Endothelial cell of umbilical vein (primary cell): Measurements from ENCODE around the gene NQO1.

Source experiments
- EZH2 ChIP-seq: IDR thresholded peaks from 2 replicates; pipeline ENCODE4 v1.6.1; 2012; ENCODE audit warnings: borderline replicate concordance, low read depth, mild to moderate bottlenecking, moderate library complexity, low read length, inconsistent platforms; ENCODE audit not compliant: severe bottlenecking
- GATA2 ChIP-seq: IDR thresholded peaks from 2 replicates; pipeline ENCODE4 v1.7.0; 2011; ENCODE audit warnings: low read depth, mild to moderate bottlenecking, moderate library complexity, mixed read lengths, low read length; ENCODE audit not compliant: insufficient read length, insufficient read depth
- MAX ChIP-seq: IDR thresholded peaks from 2 replicates; pipeline ENCODE4 v1.6.1; 2011; ENCODE audit not compliant: insufficient read depth, insufficient read length
- POLR2A ChIP-seq: IDR thresholded peaks from 2 replicates; pipeline ENCODE4 v1.6.1; 2012; ENCODE audit warnings: low read depth, mild to moderate bottlenecking, control low read depth, low read length
- POLR2AphosphoS5 ChIP-seq: IDR thresholded peaks from 2 replicates; pipeline ENCODE4 v1.6.1; 2012; ENCODE audit warnings: low read depth, mild to moderate bottlenecking, control low read depth, low read length, moderate library complexity; ENCODE audit not compliant: insufficient read depth
- TF ChIP-seq, protein P1 (sequence below), 2 donors: IDR thresholded peaks; 1 replicate in 1 of 2; 2 replicates in 1 of 2; pipeline ENCODE4 v1.5.1; 2011; ENCODE audit warnings: low read length in 2 of 2, mild to moderate bottlenecking in 2 of 2, moderate library complexity in 2 of 2, control low read depth in 1 of 2, inconsistent platforms in 1 of 2, low read depth in 1 of 2; ENCODE audit not compliant: insufficient read depth in 1 of 2; ENCODE audit errors: extremely low read depth in 1 of 2

- TF ChIP-seq, protein P1, sequence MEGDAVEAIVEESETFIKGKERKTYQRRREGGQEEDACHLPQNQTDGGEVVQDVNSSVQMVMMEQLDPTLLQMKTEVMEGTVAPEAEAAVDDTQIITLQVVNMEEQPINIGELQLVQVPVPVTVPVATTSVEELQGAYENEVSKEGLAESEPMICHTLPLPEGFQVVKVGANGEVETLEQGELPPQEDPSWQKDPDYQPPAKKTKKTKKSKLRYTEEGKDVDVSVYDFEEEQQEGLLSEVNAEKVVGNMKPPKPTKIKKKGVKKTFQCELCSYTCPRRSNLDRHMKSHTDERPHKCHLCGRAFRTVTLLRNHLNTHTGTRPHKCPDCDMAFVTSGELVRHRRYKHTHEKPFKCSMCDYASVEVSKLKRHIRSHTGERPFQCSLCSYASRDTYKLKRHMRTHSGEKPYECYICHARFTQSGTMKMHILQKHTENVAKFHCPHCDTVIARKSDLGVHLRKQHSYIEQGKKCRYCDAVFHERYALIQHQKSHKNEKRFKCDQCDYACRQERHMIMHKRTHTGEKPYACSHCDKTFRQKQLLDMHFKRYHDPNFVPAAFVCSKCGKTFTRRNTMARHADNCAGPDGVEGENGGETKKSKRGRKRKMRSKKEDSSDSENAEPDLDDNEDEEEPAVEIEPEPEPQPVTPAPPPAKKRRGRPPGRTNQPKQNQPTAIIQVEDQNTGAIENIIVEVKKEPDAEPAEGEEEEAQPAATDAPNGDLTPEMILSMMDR (IDR thresholded peaks at IDR 0.05; ENCODE audit: extremely low read depth in 1 of 2, insufficient read depth in 1 of 2, low read depth in 1 of 2, low read length in 2 of 2) = no peak
- no peak for TF ChIP-seq MAX
- TF ChIP-seq POLR2AphosphoS5 = no peak
- TF ChIP-seq POLR2A = no peak
- no peak for TF ChIP-seq EZH2
- no peak for TF ChIP-seq GATA2
Observed at GRCh38 chr16:69680358-69680757, 46.0 kb downstream of the NQO1 start.
